CD14-positive monocyte (primary cell): ENCODE results near the gene SCFD1. TPM values are rescaled to one million over a fixed set of nuclear protein-coding genes. Genes with fewer than 3 reads are reported as not detected.

Experiments
- DNase-seq, 3 donors: peaks; one replicate each; pipeline ENCODE4 v3.0.0-alpha.2; 2011 to 2022
- H2AFZ ChIP-seq: 2 replicates; pipeline ENCODE4 v1.6.0; 2012; ENCODE audit warnings: mild to moderate bottlenecking, low read depth, low read length, inconsistent platforms; ENCODE audit not compliant: insufficient read depth, poor library complexity, severe bottlenecking
- H3K27ac ChIP-seq, 2 donors: 1 replicate in 1 of 2; 2 replicates in 1 of 2; pipeline ENCODE4 v1.5.1; 2012 to 2013; ENCODE audit warnings: low read length in 2 of 2, control low read depth in 1 of 2, inconsistent platforms in 1 of 2, low read depth in 1 of 2, mild to moderate bottlenecking in 1 of 2
- H3K27me3 ChIP-seq, 2 donors: one replicate each; pipeline versions ENCODE4 v1.6.0 to v1.6.1; 2011 to 2013; ENCODE audit warnings: low read length in 2 of 2; ENCODE audit not compliant: control insufficient read depth in 2 of 2, insufficient read depth in 2 of 2
- H3K36me3 ChIP-seq, 2 donors: replicated peaks in 1 of 2; 1 replicate in 1 of 2; 2 replicates in 1 of 2; pipeline versions ENCODE4 v1.5.1 to v1.6.1; 2012 to 2013; ENCODE audit warnings: low read length in 2 of 2, control low read depth in 1 of 2, inconsistent platforms in 1 of 2, mild to moderate bottlenecking in 1 of 2; ENCODE audit not compliant: insufficient read depth in 2 of 2, control insufficient read depth in 1 of 2
- H3K4me1 ChIP-seq, 2 donors: 1 replicate in 1 of 2; 2 replicates in 1 of 2; pipeline versions ENCODE4 v1.5.1 to v1.6.1; 2012 to 2013; ENCODE audit warnings: low read length in 2 of 2, control low read depth in 1 of 2, inconsistent platforms in 1 of 2, mild to moderate bottlenecking in 1 of 2, moderate library complexity in 1 of 2; ENCODE audit not compliant: insufficient read depth in 2 of 2, control insufficient read depth in 1 of 2
- H3K4me2 ChIP-seq: replicated peaks from 2 replicates; pipeline ENCODE3; 2012; ENCODE audit warnings: low read length, moderate library complexity, mild to moderate bottlenecking; ENCODE audit not compliant: poor library complexity, severe bottlenecking; ENCODE audit errors: extremely low read depth
- H3K4me3 ChIP-seq, 3 experiments: fragments of 200-600 bp in 1 of 3; sonication (generic) in 1 of 3; replicated peaks in 1 of 3; 1 replicate in 2 of 3; 2 replicates in 1 of 3; pipeline ENCODE4 v1.5.1; 2011 to 2013; ENCODE audit warnings: low read length in 3 of 3, mild to moderate bottlenecking in 3 of 3, control low read depth in 2 of 3, low read depth in 2 of 3, inconsistent platforms in 1 of 3, moderate library complexity in 1 of 3
- H3K79me2 ChIP-seq: 2 replicates; pipeline ENCODE4 v1.6.0; 2012; ENCODE audit warnings: mild to moderate bottlenecking, control low read depth, inconsistent platforms, low read length, moderate library complexity; ENCODE audit not compliant: insufficient read depth
- H3K9ac ChIP-seq: 2 replicates; pipeline ENCODE4 v1.6.0; 2017; ENCODE audit warnings: low read length, mild to moderate bottlenecking; ENCODE audit not compliant: insufficient read depth, poor library complexity, severe bottlenecking
- H3K9me3 ChIP-seq, 2 donors: replicated peaks in 1 of 2; 1 replicate in 1 of 2; 2 replicates in 1 of 2; pipeline versions ENCODE4 v1.5.1 to v1.6.1; 2012 to 2013; ENCODE audit warnings: low read length in 2 of 2, control low read depth in 1 of 2; ENCODE audit not compliant: control insufficient read depth in 1 of 2, insufficient read depth in 1 of 2
- H4K20me1 ChIP-seq: 2 replicates; pipeline ENCODE4 v1.6.0; 2012; ENCODE audit warnings: mild to moderate bottlenecking, low read length, control low read depth, moderate library complexity; ENCODE audit not compliant: insufficient read depth
- H3K27ac Mint-ChIP-seq, 7 donors: one replicate each; pipeline ENCODE4 v1.8.0; 2020; ENCODE audit warnings: mild to moderate bottlenecking in 7 of 7, mixed read lengths in 7 of 7, moderate library complexity in 6 of 7, inconsistent platforms in 2 of 7
- H3K27me3 Mint-ChIP-seq, 3 donors: one replicate each; pipeline ENCODE4 v1.8.0; 2021 to 2022; ENCODE audit warnings: low read depth in 3 of 3, mild to moderate bottlenecking in 3 of 3, mixed read lengths in 3 of 3, moderate library complexity in 3 of 3, inconsistent platforms in 1 of 3
- H3K36me3 Mint-ChIP-seq, 2 donors: one replicate each; pipeline ENCODE4 v1.8.0; 2020; ENCODE audit warnings: mixed read lengths in 2 of 2, inconsistent platforms in 1 of 2, mild to moderate bottlenecking in 1 of 2
- H3K4me1 Mint-ChIP-seq: one replicate; pipeline ENCODE4 v1.8.0; 2020; ENCODE audit warnings: mild to moderate bottlenecking, mixed read lengths
- H3K4me3 Mint-ChIP-seq, 2 donors: one replicate each; pipeline ENCODE4 v1.8.0; 2020; ENCODE audit warnings: mild to moderate bottlenecking in 2 of 2, mixed read lengths in 2 of 2, moderate library complexity in 1 of 2
- H3K9me3 Mint-ChIP-seq, 7 donors: one replicate each; pipeline ENCODE4 v1.8.0; 2020 to 2022; ENCODE audit warnings: mixed read lengths in 7 of 7, mild to moderate bottlenecking in 6 of 7, moderate library complexity in 6 of 7, inconsistent platforms in 2 of 7
- WGBS: methylation state at CpG from one replicate; pipeline ENCODE4 v1.1.5; 2013; ENCODE audit warnings: missing lambda C conversion rate; ENCODE audit not compliant: insufficient coverage; 5-methylcytosine and 5-hydroxymethylcytosine counted together
- intact Hi-C, 2 donors: fragments of 100-400 bp; cut with micrococcal nuclease; formaldehyde crosslinking; loops; one replicate each; pipeline versions ENCODE4 v1.15.0 to v1.15.1; 2023
- polyA plus RNA-seq, 3 donors: library from polyadenylated mRNA; depleted of rRNA in 1 of 3; unstranded in 2 of 3; stranded (reverse) in 1 of 3; fragments of 300-500 nt in 2 of 3; fragments of >200 nt in 1 of 3; fragmentation: Illumina TruSeq in 2 of 3; gene quantifications; 1 replicate in 2 of 3; 2 replicates in 1 of 3; pipeline ENCODE4 v1.2.3, GENCODE V29; 2012 to 2021
- TF ChIP-seq, protein P1 (sequence below): fragments of 200-600 bp; IDR thresholded peaks from one replicate; pipeline ENCODE4 v1.8.0; 2022; ENCODE audit warnings: antibody characterized with exemption, mild to moderate bottlenecking

SCFD1 gene
- polyA plus RNA-seq, 3 donors = 33.1 to 64.1 (median 44.9) TPM

DNA sequence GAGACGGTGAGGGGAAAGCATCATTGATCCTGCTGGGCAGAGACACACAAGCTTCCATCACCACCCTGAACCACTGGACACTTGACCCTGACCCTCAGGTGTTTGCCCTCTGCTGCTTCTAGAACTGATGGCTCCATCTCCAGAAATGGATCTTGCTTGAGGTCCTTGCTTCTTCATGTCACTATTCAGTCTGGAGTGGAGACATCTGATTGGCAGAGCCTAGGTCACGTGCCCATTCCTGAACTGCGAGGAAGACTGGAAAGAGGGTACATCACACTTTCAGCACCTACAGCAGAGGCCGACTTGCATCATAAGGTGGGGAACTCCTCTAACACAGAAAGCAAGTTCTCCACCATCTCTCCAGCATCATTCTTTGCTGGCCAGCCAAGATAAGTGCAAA is 145.5 kb downstream of the SCFD1 start:
- H3K36me3 ChIP-seq = no peaks in the 10 kb centered on the region
- H3K27ac Mint-ChIP-seq = no peak overlapping the region
- no peaks in the 10 kb centered on the region for H3K79me2 ChIP-seq
- TF ChIP-seq, protein P1, sequence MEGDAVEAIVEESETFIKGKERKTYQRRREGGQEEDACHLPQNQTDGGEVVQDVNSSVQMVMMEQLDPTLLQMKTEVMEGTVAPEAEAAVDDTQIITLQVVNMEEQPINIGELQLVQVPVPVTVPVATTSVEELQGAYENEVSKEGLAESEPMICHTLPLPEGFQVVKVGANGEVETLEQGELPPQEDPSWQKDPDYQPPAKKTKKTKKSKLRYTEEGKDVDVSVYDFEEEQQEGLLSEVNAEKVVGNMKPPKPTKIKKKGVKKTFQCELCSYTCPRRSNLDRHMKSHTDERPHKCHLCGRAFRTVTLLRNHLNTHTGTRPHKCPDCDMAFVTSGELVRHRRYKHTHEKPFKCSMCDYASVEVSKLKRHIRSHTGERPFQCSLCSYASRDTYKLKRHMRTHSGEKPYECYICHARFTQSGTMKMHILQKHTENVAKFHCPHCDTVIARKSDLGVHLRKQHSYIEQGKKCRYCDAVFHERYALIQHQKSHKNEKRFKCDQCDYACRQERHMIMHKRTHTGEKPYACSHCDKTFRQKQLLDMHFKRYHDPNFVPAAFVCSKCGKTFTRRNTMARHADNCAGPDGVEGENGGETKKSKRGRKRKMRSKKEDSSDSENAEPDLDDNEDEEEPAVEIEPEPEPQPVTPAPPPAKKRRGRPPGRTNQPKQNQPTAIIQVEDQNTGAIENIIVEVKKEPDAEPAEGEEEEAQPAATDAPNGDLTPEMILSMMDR = no peak
- 93% methylated on average over 2 of the region's 4 CpGs for WGBS
- no peak overlapping the region for H3K4me2 ChIP-seq
- H3K9ac ChIP-seq = no peak overlapping the region
- no peaks in the 10 kb centered on the region for H3K4me1 ChIP-seq
- H3K27ac ChIP-seq = no peak overlapping the region
- H3K9me3 ChIP-seq = peaks cover 5 to 18% of the 10 kb centered on the region in 2 donors
- no peak for DNase-seq
- intact Hi-C loops = no loop called here
- peaks cover 9% of the 10 kb centered on the region for H3K4me1 Mint-ChIP-seq
- no peaks in the 10 kb centered on the region for H4K20me1 ChIP-seq
- peaks cover 6 to 12% (median 9%) of the 10 kb centered on the region in 3 donors for H3K27me3 Mint-ChIP-seq
- H3K27me3 ChIP-seq = peaks cover 0 to 2% of the 10 kb centered on the region in 2 donors
- H3K4me3 ChIP-seq = no peak overlapping the region
- H2AFZ ChIP-seq = no peak overlapping the region
- H3K9me3 Mint-ChIP-seq = peaks cover 11 to 30% (median 22%) of the 10 kb centered on the region in 7 donors
- no peaks in the 10 kb centered on the region for H3K36me3 Mint-ChIP-seq
- no peak overlapping the region for H3K4me3 Mint-ChIP-seq

DNA sequence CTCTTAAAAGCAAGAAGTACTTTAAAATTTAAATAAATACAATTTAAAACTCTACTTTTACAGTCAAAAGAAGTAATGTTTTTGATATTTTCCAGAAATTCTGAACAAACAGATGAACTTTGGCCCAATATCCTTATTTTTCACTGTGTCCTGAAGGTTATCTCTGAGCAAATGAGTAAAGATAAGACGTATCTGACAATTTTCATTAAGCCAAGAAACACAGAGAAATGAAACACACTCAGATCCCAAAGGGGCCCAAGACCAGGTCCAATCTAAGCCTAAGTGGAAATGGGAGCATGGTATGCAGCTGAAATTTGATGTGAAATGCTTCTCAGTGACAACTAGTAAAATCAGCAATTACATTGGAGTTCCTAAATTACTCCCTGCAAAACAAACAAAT is 146.7 kb downstream of the SCFD1 start:
- Mint-ChIP-seq H3K4me1 (peaks cover 9% of the 10 kb centered on the region), H3K4me3 (no peak overlapping the region), H3K9me3 (peaks cover 5 to 18% (median 10%) of the 10 kb centered on the region in 7 donors), H3K27me3 (peaks cover 6 to 12% (median 9%) of the 10 kb centered on the region in 3 donors), H3K36me3 (no peaks in the 10 kb centered on the region), H3K27ac (no peak overlapping the region)
- Histone ChIP-seq H3K79me2 (no peaks in the 10 kb centered on the region), H3K4me1 (no peaks in the 10 kb centered on the region), H4K20me1 (no peaks in the 10 kb centered on the region), H3K36me3 (no peaks in the 10 kb centered on the region), H3K4me3 (no peak overlapping the region), H3K27me3 (peaks cover 0 to 2% of the 10 kb centered on the region in 2 donors), H3K9me3 (peaks cover 0 to 7% of the 10 kb centered on the region in 2 donors), H3K27ac (no peak overlapping the region), H3K9ac (no peak overlapping the region), H2AFZ (no peak overlapping the region), H3K4me2 (no peak overlapping the region)
- WGBS = no CpG with 5 or more reads among the region's 1 CpG
- intact Hi-C loops = no loop called here
- TF ChIP-seq, protein P1 = no peak
- no peak for DNase-seq
